ENCODE measurements around the gene COPS6. TPM values are rescaled to one million over a fixed set of nuclear protein-coding genes. Genes with fewer than 3 reads are reported as not detected.

COPS6 gene
- total and polyA plus RNA-seq, 4 donors = 59.9 to 167 (median 113) TPM

- Histone ChIP-seq H3K9me3 (ENCODE audit: control insufficient read depth, insufficient read depth, low read length) (no peaks in the 10 kb centered on the region), H3K27me3 (ENCODE audit: control insufficient read depth, insufficient read depth, low read length) (no peaks in the 10 kb centered on the region), H3K27ac (ENCODE audit: low read depth, low read length) (no peak overlapping the region), H3K4me1 (ENCODE audit: control insufficient read depth, insufficient read depth, low read length) (peaks cover 20% of the 10 kb centered on the region), H3K36me3 (ENCODE audit: control insufficient read depth, insufficient read depth, low read length) (no peaks in the 10 kb centered on the region), H3K4me3 (ENCODE audit: low read depth, low read length) (no peak overlapping the region)
- no CpG with 5 or more reads among the region's 7 CpGs for WGBS (ENCODE audit: insufficient coverage)
- no peak for DNase-seq (ENCODE audit: low read depth in 4 of 6, low spot score in 6 of 6)
These were observed 43.4 kb downstream of the COPS6 start for GRCh38 chr7:100132126-100132525.

GRCh38 chr7:100132697-100133151, 44.0 kb downstream of the COPS6 start:
- Histone ChIP-seq H3K4me1 (ENCODE audit: control insufficient read depth, insufficient read depth, low read length) (peaks cover 20% of the 10 kb centered on the region), H3K27ac (ENCODE audit: low read depth, low read length) (peak overlapping the region; percentile 7), H3K36me3 (ENCODE audit: control insufficient read depth, insufficient read depth, low read length) (no peaks in the 10 kb centered on the region), H3K27me3 (ENCODE audit: control insufficient read depth, insufficient read depth, low read length) (no peaks in the 10 kb centered on the region), H3K4me3 (ENCODE audit: low read depth, low read length) (no peak overlapping the region), H3K9me3 (ENCODE audit: control insufficient read depth, insufficient read depth, low read length) (no peaks in the 10 kb centered on the region)
- WGBS (ENCODE audit: insufficient coverage) = 7% methylated on average over 2 of the region's 3 CpGs
- peak in 3 of 6 donors; percentile 33 to 76 (median 47) for DNase-seq (ENCODE audit: low read depth in 4 of 6, low spot score in 6 of 6)

- 87% methylated on average over 6 of the region's 13 CpGs for WGBS (ENCODE audit: insufficient coverage)
- DNase-seq (ENCODE audit: low read depth in 4 of 6, low spot score in 6 of 6) = no peak
- Histone ChIP-seq H3K4me3 (ENCODE audit: low read depth, low read length) (no peak overlapping the region), H3K27ac (ENCODE audit: low read depth, low read length) (no peak overlapping the region), H3K36me3 (ENCODE audit: control insufficient read depth, insufficient read depth, low read length) (no peaks in the 10 kb centered on the region), H3K4me1 (ENCODE audit: control insufficient read depth, insufficient read depth, low read length) (no peaks in the 10 kb centered on the region), H3K9me3 (ENCODE audit: control insufficient read depth, insufficient read depth, low read length) (no peaks in the 10 kb centered on the region), H3K27me3 (ENCODE audit: control insufficient read depth, insufficient read depth, low read length) (no peaks in the 10 kb centered on the region)
These were observed 49.3 kb downstream of the COPS6 start for GRCh38 chr7:100137851-100138760.

GRCh38 chr7:100141555-100141949, 52.8 kb downstream of the COPS6 start:
- H3K36me3 ChIP-seq (ENCODE audit: control insufficient read depth, insufficient read depth, low read length) = no peaks in the 10 kb centered on the region
- no peaks in the 10 kb centered on the region for H3K9me3 ChIP-seq (ENCODE audit: control insufficient read depth, insufficient read depth, low read length)
- WGBS (ENCODE audit: insufficient coverage) = no CpG with 5 or more reads among the region's 3 CpGs
- H3K4me1 ChIP-seq (ENCODE audit: control insufficient read depth, insufficient read depth, low read length) = no peaks in the 10 kb centered on the region
- H3K4me3 ChIP-seq (ENCODE audit: low read depth, low read length) = no peak overlapping the region
- H3K27me3 ChIP-seq (ENCODE audit: control insufficient read depth, insufficient read depth, low read length) = no peaks in the 10 kb centered on the region
- DNase-seq (ENCODE audit: low read depth in 4 of 6, low spot score in 6 of 6) = no peak
- H3K27ac ChIP-seq (ENCODE audit: low read depth, low read length) = no peak overlapping the region

Small RNA genes within 50 kb of the gene (small RNA-seq; reads per million reads assigned to genes)
- gene MIR106B (ENCODE audit: low replicate concordance) (162 reads per million, percentile 98 among the genes with 10 or more reads in this experiment), gene MIR25 (ENCODE audit: low replicate concordance) (1,253 reads per million, percentile 99 among the genes with 10 or more reads in this experiment), gene MIR93 (ENCODE audit: low replicate concordance) (767 reads per million, percentile 99 among the genes with 10 or more reads in this experiment)

Other genes starting within 250 kb of the COPS6 start
- gene OR2AE1, start 211.9 kb upstream of the COPS6 start, total RNA-seq = under 1 TPM in 1 of 2 donors, not detected in 1; 0.20 TPM
- gene OR2AE1, start 211.9 kb upstream of the COPS6 start, polyA plus RNA-seq (ENCODE audit: insufficient read length in 2 of 2) = under 1 TPM in 1 of 2 donors, not detected in 1; 0.24 TPM
- gene TRIM4, start 169.4 kb upstream of the COPS6 start, total RNA-seq = 10 to 100 TPM; 16.7 to 32.5 TPM
- gene TRIM4, start 169.4 kb upstream of the COPS6 start, polyA plus RNA-seq (ENCODE audit: insufficient read length in 2 of 2) = 10 to 100 TPM; 16.7 to 20.8 TPM
- gene GJC3, start 159.3 kb upstream of the COPS6 start, total RNA-seq = 10 to 100 TPM in 1 of 2 donors, 1 to 10 TPM in 1; 4.5 to 12.6 TPM
- gene GJC3, start 159.3 kb upstream of the COPS6 start, polyA plus RNA-seq (ENCODE audit: insufficient read length in 2 of 2) = 1 to 10 TPM in 1 of 2 donors, under 1 TPM in 1; 1.00 to 1.7 TPM
- 1 to 10 TPM; 4.5 to 6.3 TPM for gene AZGP1, start 112.9 kb upstream of the COPS6 start, total RNA-seq
- 1 to 10 TPM in 1 of 2 donors, under 1 TPM in 1; 0.79 to 3.0 TPM for gene AZGP1, start 112.9 kb upstream of the COPS6 start, polyA plus RNA-seq (ENCODE audit: insufficient read length in 2 of 2)
- 10 to 100 TPM; 60.3 to 97.3 TPM for gene ZKSCAN1, start 73.4 kb upstream of the COPS6 start, total RNA-seq
- gene ZKSCAN1, start 73.4 kb upstream of the COPS6 start, polyA plus RNA-seq (ENCODE audit: insufficient read length in 2 of 2) = 10 to 100 TPM; 51.7 to 53.4 TPM
- gene ZSCAN21, start 39.2 kb upstream of the COPS6 start, total RNA-seq = 10 to 100 TPM; 10.3 to 27.7 TPM
- 10 to 100 TPM; 17.2 to 21.2 TPM for gene ZSCAN21, start 39.2 kb upstream of the COPS6 start, polyA plus RNA-seq (ENCODE audit: insufficient read length in 2 of 2)
- 10 to 100 TPM; 28.5 to 49.3 TPM for gene ZNF3, start 7.2 kb upstream of the COPS6 start, total RNA-seq
- 10 to 100 TPM; 33.6 to 35.6 TPM for gene ZNF3, start 7.2 kb upstream of the COPS6 start, polyA plus RNA-seq (ENCODE audit: insufficient read length in 2 of 2)
- gene MCM7, start 12.4 kb downstream of the COPS6 start, total RNA-seq = 10 to 100 TPM; 36.7 to 71.5 TPM
- gene MCM7, start 12.4 kb downstream of the COPS6 start, polyA plus RNA-seq (ENCODE audit: insufficient read length in 2 of 2) = 10 to 100 TPM; 88.3 to 94.7 TPM
- gene AP4M1, start 12.7 kb downstream of the COPS6 start, total RNA-seq = 10 to 100 TPM; 18.2 to 27.4 TPM
- gene AP4M1, start 12.7 kb downstream of the COPS6 start, polyA plus RNA-seq (ENCODE audit: insufficient read length in 2 of 2) = 10 to 100 TPM; 31.4 to 47.7 TPM
- 10 to 100 TPM; 25.3 to 26.7 TPM for gene TAF6, start 30.4 kb downstream of the COPS6 start, total RNA-seq
- 10 to 100 TPM; 61.9 to 73.2 TPM for gene TAF6, start 30.4 kb downstream of the COPS6 start, polyA plus RNA-seq (ENCODE audit: insufficient read length in 2 of 2)
- gene CNPY4, start 30.7 kb downstream of the COPS6 start, total RNA-seq = 10 to 100 TPM; 22.5 to 65.7 TPM
- gene CNPY4, start 30.7 kb downstream of the COPS6 start, polyA plus RNA-seq (ENCODE audit: insufficient read length in 2 of 2) = 10 to 100 TPM; 29.9 to 33.3 TPM
- 1 to 10 TPM; 3.1 to 4.8 TPM for gene MBLAC1, start 38.0 kb downstream of the COPS6 start, total RNA-seq
- 1 to 10 TPM; 5.2 to 5.8 TPM for gene MBLAC1, start 38.0 kb downstream of the COPS6 start, polyA plus RNA-seq (ENCODE audit: insufficient read length in 2 of 2)
- 100 to 1,000 TPM in 1 of 2 donors, 10 to 100 TPM in 1; 59.2 to 155 TPM for gene LAMTOR4, start 59.9 kb downstream of the COPS6 start, total RNA-seq
- gene LAMTOR4, start 59.9 kb downstream of the COPS6 start, polyA plus RNA-seq (ENCODE audit: insufficient read length in 2 of 2) = 100 to 1,000 TPM; 132 to 160 TPM
- gene TRAPPC14, start 69.8 kb downstream of the COPS6 start, total RNA-seq = 10 to 100 TPM in 1 of 2 donors, 1 to 10 TPM in 1; 9.4 to 14.6 TPM
- gene TRAPPC14, start 69.8 kb downstream of the COPS6 start, polyA plus RNA-seq (ENCODE audit: insufficient read length in 2 of 2) = 10 to 100 TPM; 47.4 to 54.1 TPM
- gene GAL3ST4, start 79.6 kb downstream of the COPS6 start, total RNA-seq = 1 to 10 TPM; 5.0 to 8.6 TPM
- 10 to 100 TPM; 21.6 to 23.1 TPM for gene GAL3ST4, start 79.6 kb downstream of the COPS6 start, polyA plus RNA-seq (ENCODE audit: insufficient read length in 2 of 2)
- gene GPC2, start 88.4 kb downstream of the COPS6 start, total RNA-seq = 1 to 10 TPM; 6.1 to 9.8 TPM
- gene GPC2, start 88.4 kb downstream of the COPS6 start, polyA plus RNA-seq (ENCODE audit: insufficient read length in 2 of 2) = 10 to 100 TPM; 47.7 to 53.6 TPM
- gene STAG3, start 88.9 kb downstream of the COPS6 start, total RNA-seq = 1 to 10 TPM; 2.1 to 2.3 TPM
- gene STAG3, start 88.9 kb downstream of the COPS6 start, polyA plus RNA-seq (ENCODE audit: insufficient read length in 2 of 2) = 10 to 100 TPM; 33.9 to 67.6 TPM
- not detected for gene PVRIG, start 131.0 kb downstream of the COPS6 start, total RNA-seq
- gene PVRIG, start 131.0 kb downstream of the COPS6 start, polyA plus RNA-seq (ENCODE audit: insufficient read length in 2 of 2) = 10 to 100 TPM; 11.6 to 13.5 TPM
- not detected for gene SPDYE3, start 218.7 kb downstream of the COPS6 start, total RNA-seq
- 10 to 100 TPM in 1 of 2 donors, 1 to 10 TPM in 1; 8.8 to 16.0 TPM for gene SPDYE3, start 218.7 kb downstream of the COPS6 start, polyA plus RNA-seq (ENCODE audit: insufficient read length in 2 of 2)